ENCODE data around the gene ITPRID1. TPM values are rescaled to one million over a fixed set of nuclear protein-coding genes. Genes with fewer than 3 reads are reported as not detected.
"Not testable (repeated sequence)": the region's sequence is repeated elsewhere in the genome, so short reads cannot be mapped to it uniquely, and the experiment has no call there.

The ITPRID1 gene
- total RNA-seq, 2 donors from 2014 or later: 5.6 to 21.8 TPM

DNA sequence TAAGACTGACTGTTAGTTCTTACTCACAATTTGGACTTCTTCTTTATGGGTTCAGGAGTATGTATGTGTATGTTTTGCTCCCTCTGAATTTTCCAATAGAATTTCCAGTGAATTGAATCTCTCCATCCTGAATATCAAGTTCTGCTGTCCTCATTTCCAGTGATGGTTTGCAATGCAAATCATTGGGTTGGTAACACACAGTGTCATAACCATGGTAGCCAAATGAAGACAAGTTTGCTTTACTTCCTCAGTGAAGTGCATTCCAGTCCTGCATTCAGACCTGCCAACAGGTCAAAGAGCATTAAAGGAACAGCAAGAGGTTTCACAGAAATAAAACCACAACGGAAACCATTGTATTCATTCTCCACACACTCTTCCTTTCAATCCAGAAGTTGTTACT is 15.2 kb downstream of the ITPRID1 start:
- H3K9ac ChIP-seq (ENCODE audit: extremely low read depth, low read length, poor library complexity, severe bottlenecking): no peak overlapping the region
- Mint-ChIP-seq H3K9me3 (no peaks in the 10 kb centered on the region), H3K27me3 (ENCODE audit: insufficient read depth) (no peaks in the 10 kb centered on the region), H3K27ac (no peak overlapping the region), H3K4me1 (peaks cover 31% of the 10 kb centered on the region), H3K36me3 (ENCODE audit: low read depth) (no peaks in the 10 kb centered on the region), H3K4me3 (no peak overlapping the region)
- H3K9me3 ChIP-seq (ENCODE audit: control insufficient read depth, low read length): no peaks in the 10 kb centered on the region
- H3K4me1 ChIP-seq (ENCODE audit: control insufficient read depth, insufficient read depth, low read length): peaks cover 10% of the 10 kb centered on the region
- H3K27me3 ChIP-seq (ENCODE audit: control insufficient read depth, insufficient read depth, low read length, poor library complexity, severe bottlenecking): no peaks in the 10 kb centered on the region
- no peak overlapping the region for H3K4me3 ChIP-seq (ENCODE audit: low read length)
- TF ChIP-seq, protein P1, sequence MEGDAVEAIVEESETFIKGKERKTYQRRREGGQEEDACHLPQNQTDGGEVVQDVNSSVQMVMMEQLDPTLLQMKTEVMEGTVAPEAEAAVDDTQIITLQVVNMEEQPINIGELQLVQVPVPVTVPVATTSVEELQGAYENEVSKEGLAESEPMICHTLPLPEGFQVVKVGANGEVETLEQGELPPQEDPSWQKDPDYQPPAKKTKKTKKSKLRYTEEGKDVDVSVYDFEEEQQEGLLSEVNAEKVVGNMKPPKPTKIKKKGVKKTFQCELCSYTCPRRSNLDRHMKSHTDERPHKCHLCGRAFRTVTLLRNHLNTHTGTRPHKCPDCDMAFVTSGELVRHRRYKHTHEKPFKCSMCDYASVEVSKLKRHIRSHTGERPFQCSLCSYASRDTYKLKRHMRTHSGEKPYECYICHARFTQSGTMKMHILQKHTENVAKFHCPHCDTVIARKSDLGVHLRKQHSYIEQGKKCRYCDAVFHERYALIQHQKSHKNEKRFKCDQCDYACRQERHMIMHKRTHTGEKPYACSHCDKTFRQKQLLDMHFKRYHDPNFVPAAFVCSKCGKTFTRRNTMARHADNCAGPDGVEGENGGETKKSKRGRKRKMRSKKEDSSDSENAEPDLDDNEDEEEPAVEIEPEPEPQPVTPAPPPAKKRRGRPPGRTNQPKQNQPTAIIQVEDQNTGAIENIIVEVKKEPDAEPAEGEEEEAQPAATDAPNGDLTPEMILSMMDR (conservative IDR thresholded peaks at IDR 0.05): no peak
- 89% methylated on average over 1 of the region's 1 CpG; no CpG with 5 or more reads in 1 of the 2 experiments for whole genome bisulfite sequencing, 2 experiments (ENCODE audit: insufficient coverage in 1 of 2, insufficient read length in 1 of 2)
- no peak for DNase-seq
- H3K36me3 ChIP-seq (ENCODE audit: control insufficient read depth, insufficient read depth, low read length): no peaks in the 10 kb centered on the region
- no peak overlapping the region for H3K27ac ChIP-seq (ENCODE audit: low read depth, low read length)

DNA sequence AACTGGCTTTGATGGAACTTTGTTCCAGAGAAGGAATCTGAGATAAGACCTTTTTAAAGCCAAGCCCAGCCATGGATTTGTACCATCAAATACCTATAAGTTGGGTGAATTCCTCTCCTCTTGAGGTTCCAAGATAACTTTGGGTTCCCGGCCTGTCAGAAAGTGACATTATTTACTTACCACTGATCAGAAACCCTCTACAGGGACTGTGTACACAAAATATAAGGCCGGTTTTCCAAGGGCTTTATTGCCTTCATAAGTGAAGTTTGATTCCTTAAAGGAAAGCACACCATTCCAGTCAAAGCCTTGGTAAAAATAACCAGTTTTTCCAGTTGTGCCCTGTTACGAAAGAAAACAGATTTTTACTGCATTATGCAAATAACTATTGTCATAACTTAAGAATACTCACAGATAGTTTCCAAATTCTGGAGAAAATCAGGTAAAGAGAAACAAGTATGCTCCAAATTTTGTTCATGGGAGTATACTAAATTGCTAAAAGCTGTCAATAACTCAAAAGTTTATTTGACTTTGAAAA is 26.8 kb downstream of the ITPRID1 start:
- H3K27ac ChIP-seq (ENCODE audit: low read depth, low read length); H3K36me3 ChIP-seq (ENCODE audit: control insufficient read depth, insufficient read depth, low read length); H3K27me3 Mint-ChIP-seq (ENCODE audit: insufficient read depth); H3K4me1 ChIP-seq (ENCODE audit: control insufficient read depth, insufficient read depth, low read length); H3K27ac Mint-ChIP-seq; H3K9ac ChIP-seq (ENCODE audit: extremely low read depth, low read length, poor library complexity, severe bottlenecking); H3K4me3 ChIP-seq (ENCODE audit: low read length); H3K4me3 Mint-ChIP-seq; H3K27me3 ChIP-seq (ENCODE audit: control insufficient read depth, insufficient read depth, low read length, poor library complexity, severe bottlenecking); DNase-seq: not testable (repeated sequence)
- H3K4me1 Mint-ChIP-seq: peaks cover 20% of the 10 kb centered on the region
- H3K9me3 Mint-ChIP-seq: peaks cover 26% of the 10 kb centered on the region
- peaks cover 19% of the 10 kb centered on the region for H3K9me3 ChIP-seq (ENCODE audit: control insufficient read depth, low read length)
- peaks cover 19% of the 10 kb centered on the region for H3K36me3 Mint-ChIP-seq (ENCODE audit: low read depth)
- 60 to 77% methylated on average over 1 to 3 of the region's 3 CpGs for WGBS, 2 experiments (ENCODE audit: insufficient coverage in 1 of 2, insufficient read length in 1 of 2)

GRCh38 chr7:31545549-31545948 is 31.7 kb downstream of the ITPRID1 start:
- Histone ChIP-seq H3K4me1 (ENCODE audit: control insufficient read depth, insufficient read depth, low read length) (no peaks in the 10 kb centered on the region), H3K27ac (ENCODE audit: low read depth, low read length) (no peak overlapping the region), H3K4me3 (ENCODE audit: low read length) (no peak overlapping the region), H3K9ac (ENCODE audit: extremely low read depth, low read length, poor library complexity, severe bottlenecking) (no peak overlapping the region), H3K27me3 (ENCODE audit: control insufficient read depth, insufficient read depth, low read length, poor library complexity, severe bottlenecking) (no peaks in the 10 kb centered on the region), H3K9me3 (ENCODE audit: control insufficient read depth, low read length) (no peaks in the 10 kb centered on the region), H3K36me3 (ENCODE audit: control insufficient read depth, insufficient read depth, low read length) (no peaks in the 10 kb centered on the region)
- Mint-ChIP-seq H3K9me3 (peaks cover 7% of the 10 kb centered on the region), H3K4me3 (no peak overlapping the region), H3K27ac (no peak overlapping the region), H3K36me3 (ENCODE audit: low read depth) (no peaks in the 10 kb centered on the region), H3K27me3 (ENCODE audit: insufficient read depth) (no peaks in the 10 kb centered on the region), H3K4me1 (peaks cover 16% of the 10 kb centered on the region)
- no peak for DNase-seq
- 77% methylated on average over 1 of the region's 1 CpG; no CpG with 5 or more reads in 1 of the 2 experiments for WGBS, 2 experiments (ENCODE audit: insufficient coverage in 1 of 2, insufficient read length in 1 of 2)
- TF ChIP-seq, protein P1 (conservative IDR thresholded peaks at IDR 0.05): no peak

DNA sequence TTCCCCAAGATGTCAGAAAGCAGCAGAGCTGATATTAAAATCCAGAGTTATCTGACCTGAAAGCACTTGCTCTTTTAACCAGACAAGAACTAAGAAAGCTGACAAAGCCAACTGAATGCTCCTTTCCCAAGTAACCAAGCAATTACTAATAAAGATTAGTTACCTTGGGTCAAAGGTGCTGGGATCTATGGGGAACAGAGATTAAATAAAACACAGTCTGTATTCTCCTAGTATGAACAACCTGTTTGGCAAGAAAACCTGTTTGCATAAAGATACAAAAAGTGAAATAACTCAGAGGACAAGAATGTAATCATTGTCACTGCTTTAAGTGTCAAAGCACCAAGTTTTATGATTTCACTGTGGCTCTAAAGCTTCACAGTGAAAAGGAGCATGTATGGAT is 35.7 kb downstream of the ITPRID1 start:
- no peaks in the 10 kb centered on the region for H3K36me3 Mint-ChIP-seq (ENCODE audit: low read depth)

More for the DNA sequence above, 35.7 kb downstream of the ITPRID1 start:
- H3K4me3 ChIP-seq (ENCODE audit: low read length): no peak overlapping the region
- peaks cover 30% of the 10 kb centered on the region for H3K4me1 Mint-ChIP-seq
- no peak overlapping the region for H3K27ac Mint-ChIP-seq
- no peak overlapping the region for H3K4me3 Mint-ChIP-seq
- no peak overlapping the region for H3K27ac ChIP-seq (ENCODE audit: low read depth, low read length)
- H3K27me3 Mint-ChIP-seq (ENCODE audit: insufficient read depth): no peaks in the 10 kb centered on the region
- no peaks in the 10 kb centered on the region for H3K9me3 Mint-ChIP-seq
- TF ChIP-seq, protein P1 (conservative IDR thresholded peaks at IDR 0.05): no peak
- no peaks in the 10 kb centered on the region for H3K9me3 ChIP-seq (ENCODE audit: control insufficient read depth, low read length)
- no peaks in the 10 kb centered on the region for H3K36me3 ChIP-seq (ENCODE audit: control insufficient read depth, insufficient read depth, low read length)
- no peak for DNase-seq
- peaks cover 6% of the 10 kb centered on the region for H3K4me1 ChIP-seq (ENCODE audit: control insufficient read depth, insufficient read depth, low read length)
- H3K9ac ChIP-seq (ENCODE audit: extremely low read depth, low read length, poor library complexity, severe bottlenecking): no peak overlapping the region
- H3K27me3 ChIP-seq (ENCODE audit: control insufficient read depth, insufficient read depth, low read length, poor library complexity, severe bottlenecking): no peaks in the 10 kb centered on the region

Measured in endodermal cell (in vitro differentiated cells).